HepG2 (cell line): ENCODE results near the gene RPS23.
"Not testable (repeated sequence)": the region's sequence is repeated elsewhere in the genome, so short reads cannot be mapped to it uniquely, and the experiment has no call there.

Source experiments
- EZH2 ChIP-seq: conservative IDR thresholded peaks from 2 replicates; pipeline ENCODE4 v1.6.1; 2012; ENCODE audit warnings: mild to moderate bottlenecking, low read depth, low read length, moderate library complexity
- FOXP1 ChIP-seq, 2 experiments: fragments of 450-650 bp in 1 of 2; IDR thresholded peaks; 2 replicates each; pipeline ENCODE4 v1.6.1; 2017 to 2018; ENCODE audit warnings: antibody characterized with exemption in 1 of 2
- MLX ChIP-seq: IDR thresholded peaks from 2 replicates; pipeline ENCODE4 v1.6.1; 2016
- MXI1 ChIP-seq: IDR thresholded peaks from 3 replicates; pipeline ENCODE4 v1.6.1; 2012; ENCODE audit warnings: low read depth, low read length, inconsistent platforms, borderline replicate concordance
- NFE2L2 ChIP-seq: fragments of 150-350 bp; IDR thresholded peaks from 2 replicates; pipeline ENCODE4 v1.6.1; 2014; ENCODE audit warnings: low read length
- NFIB ChIP-seq: sonication (generic); formaldehyde crosslinking; IDR thresholded peaks from 2 replicates; pipeline ENCODE4 v1.9.0; 2021; ENCODE audit warnings: missing genetic modification reagents, mild to moderate bottlenecking, borderline replicate concordance
- RAD21 ChIP-seq: fragments of 450-650 bp; formaldehyde crosslinking; IDR thresholded peaks from 2 replicates; pipeline ENCODE4 v1.5.0; 2020; ENCODE audit warnings: mild to moderate bottlenecking
- SIN3A ChIP-seq: IDR thresholded peaks from 2 replicates; pipeline ENCODE4 v1.6.1; 2011; ENCODE audit warnings: low read depth, mild to moderate bottlenecking, control low read depth, low read length, borderline replicate concordance
- ZNF678 ChIP-seq: sonication (generic); formaldehyde crosslinking; IDR thresholded peaks from 2 replicates; pipeline ENCODE4 v1.4.0; 2020; ENCODE audit warnings: mild to moderate bottlenecking, missing genetic modification reagents
- ZSCAN25 ChIP-seq: sonication (generic); formaldehyde crosslinking; IDR thresholded peaks from 2 replicates; pipeline ENCODE4 v1.8.0; 2022; ENCODE audit warnings: mild to moderate bottlenecking, missing genetic modification reagents
- ZSCAN30 ChIP-seq: sonication (generic); formaldehyde crosslinking; IDR thresholded peaks from 2 replicates; pipeline ENCODE4 v1.5.0; 2020; ENCODE audit warnings: mild to moderate bottlenecking, missing genetic modification reagents

GRCh38 chr5:82267297-82267933 lies 10.7 kb downstream of the RPS23 start:
- not testable (repeated sequence) for TF ChIP-seq SIN3A; ZSCAN30 (CRISPR knock-in tag); MXI1; EZH2; MLX (CRISPR knock-in tag); NFE2L2; FOXP1 (IDR thresholded peaks at IDR 0.05); FOXP1 (CRISPR knock-in tag; IDR thresholded peaks at IDR 0.05); NFIB (CRISPR knock-in tag); ZSCAN25 (CRISPR knock-in tag); ZNF678 (CRISPR knock-in tag); RAD21 (CRISPR knock-in tag)
